DND-41 (cell line): ENCODE data around the gene TASOR2.

Source experiments
- ATAC-seq: fragments of 200-7000 bp; cut with Tn5 transposase; 3 replicates; pipeline ENCODE4 v1.9.1; 2021; ENCODE audit warnings: low read depth; ENCODE audit not compliant: insufficient read depth
- DNase-seq: peaks from one replicate; pipeline ENCODE4 v3.0.0-alpha.2; 2020
- H2AFZ ChIP-seq: 2 replicates; pipeline ENCODE4 v1.6.0; 2012; ENCODE audit warnings: low read depth, low read length
- H3K27ac ChIP-seq: 2 replicates; pipeline ENCODE4 v1.5.1; 2012; ENCODE audit warnings: low read length, inconsistent platforms
- H3K27me3 ChIP-seq: fragments of 200-600 bp; sonication (generic); 2 replicates; pipeline ENCODE4 v1.6.0; 2012; ENCODE audit warnings: low read length, mild to moderate bottlenecking, inconsistent platforms; ENCODE audit not compliant: insufficient read depth, poor library complexity
- H3K36me3 ChIP-seq: 2 replicates; pipeline ENCODE4 v1.5.1; 2012; ENCODE audit warnings: low read length, inconsistent platforms; ENCODE audit not compliant: insufficient read depth
- H3K4me1 ChIP-seq: 2 replicates; pipeline ENCODE4 v1.5.1; 2012; ENCODE audit warnings: mild to moderate bottlenecking, low read length; ENCODE audit not compliant: insufficient read depth
- H3K4me2 ChIP-seq: 2 replicates; pipeline ENCODE4 v1.6.0; 2012; ENCODE audit warnings: mild to moderate bottlenecking, moderate library complexity, low read length, inconsistent platforms; ENCODE audit not compliant: insufficient read depth
- H3K4me3 ChIP-seq, 2 experiments: fragments of 200-600 bp in 1 of 2; shearing (Covaris generic) in 1 of 2; 2 replicates each; pipeline ENCODE4 v1.5.1; 2012 to 2016; ENCODE audit warnings: inconsistent platforms in 2 of 2, low read length in 2 of 2, mild to moderate bottlenecking in 2 of 2, low read depth in 1 of 2, moderate library complexity in 1 of 2
- H3K79me2 ChIP-seq: 2 replicates; pipeline ENCODE4 v1.6.0; 2012; ENCODE audit warnings: low read length, inconsistent platforms; ENCODE audit not compliant: insufficient read depth
- H3K9ac ChIP-seq: 2 replicates; pipeline ENCODE4 v1.6.0; 2012; ENCODE audit warnings: low read depth, mild to moderate bottlenecking, inconsistent platforms, low read length, moderate library complexity
- H3K9me3 ChIP-seq: 2 replicates; pipeline ENCODE4 v1.5.1; 2012; ENCODE audit warnings: low read length, moderate library complexity, mild to moderate bottlenecking, inconsistent platforms; ENCODE audit not compliant: insufficient read depth, severe bottlenecking
- H4K20me1 ChIP-seq: 2 replicates; pipeline ENCODE4 v1.6.0; 2012; ENCODE audit warnings: low read length; ENCODE audit not compliant: insufficient read depth
- CTCF ChIP-seq: IDR thresholded peaks from 2 replicates; pipeline ENCODE4 v1.5.1; 2012; ENCODE audit warnings: borderline replicate concordance, low read length, moderate library complexity, mild to moderate bottlenecking; ENCODE audit not compliant: poor library complexity, severe bottlenecking; ENCODE audit errors: extremely low read depth
- EZH2 ChIP-seq: IDR thresholded peaks from 3 replicates; pipeline ENCODE4 v1.6.1; 2012; ENCODE audit warnings: borderline replicate concordance, low read depth, mild to moderate bottlenecking, moderate library complexity, low read length, inconsistent platforms; ENCODE audit not compliant: severe bottlenecking

Gene TASOR2

DNA sequence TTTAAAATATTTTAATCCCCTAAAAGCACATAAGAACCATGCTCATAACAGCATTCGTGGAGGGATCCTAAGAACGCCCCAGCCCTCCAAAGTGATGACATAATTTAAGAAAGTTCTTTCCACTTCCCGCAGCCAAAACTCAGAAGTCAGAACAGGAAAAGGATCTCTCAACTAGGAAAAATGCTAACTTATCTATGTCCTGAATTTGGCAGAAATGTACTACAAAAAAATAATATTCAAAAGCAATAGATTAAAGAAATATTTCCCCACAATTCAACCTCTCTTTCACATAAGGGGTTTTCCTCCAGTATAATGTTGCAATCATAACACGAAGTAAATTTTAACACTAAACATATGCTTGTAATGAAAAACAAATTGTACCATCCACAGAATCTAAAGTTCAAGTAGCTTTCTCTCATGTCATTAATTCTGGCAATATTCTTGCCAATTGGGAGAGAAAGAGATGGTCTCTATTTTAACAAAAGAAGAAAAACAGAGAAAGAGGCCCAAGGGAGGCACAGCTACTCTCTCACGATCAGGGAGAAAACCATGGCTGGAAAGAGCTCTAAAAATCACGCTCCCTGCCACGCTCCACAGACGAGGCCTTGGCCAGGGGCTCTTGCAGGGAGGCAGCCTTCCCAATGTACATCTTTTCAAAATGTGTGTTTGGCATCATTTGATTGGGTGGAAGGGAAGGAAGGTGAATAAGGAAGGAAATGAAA, 41.1 kb upstream of the TASOR2 start:
- H3K9ac ChIP-seq = no peak overlapping the region

DNA sequence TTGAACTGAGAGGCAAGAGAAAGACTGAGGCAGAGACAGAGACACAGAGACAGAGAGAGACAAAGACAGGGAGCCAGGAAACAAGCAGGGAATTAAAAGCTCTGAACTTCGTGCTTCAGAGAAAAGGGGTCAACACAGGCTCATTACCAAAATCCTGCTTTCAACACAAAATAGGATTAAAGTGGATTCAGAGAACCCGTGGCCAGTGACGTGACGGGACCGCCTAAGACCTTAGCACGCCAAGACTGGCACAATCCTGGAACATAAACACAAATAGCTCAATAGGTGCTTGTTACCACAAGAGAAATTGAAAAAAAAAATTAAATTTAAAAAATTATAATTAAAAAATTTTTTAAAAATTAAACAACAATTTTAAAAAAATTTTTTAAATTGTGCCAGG, 39.7 kb upstream of the TASOR2 start:
- H3K4me2 ChIP-seq = no peak overlapping the region
- no peaks in the 10 kb centered on the region for H3K36me3 ChIP-seq
- no peak for TF ChIP-seq EZH2
- TF ChIP-seq CTCF = no peak
- no peak overlapping the region for H2AFZ ChIP-seq
- no peak for DNase-seq
- no peak overlapping the region for H3K27ac ChIP-seq
- H3K9ac ChIP-seq = no peak overlapping the region
- no peaks in the 10 kb centered on the region; the same call in 1 of the 2 replicates for H4K20me1 ChIP-seq
- no peaks in the 10 kb centered on the region for H3K79me2 ChIP-seq
- H3K4me3 ChIP-seq = no peak overlapping the region
- peaks cover 13% of the 10 kb centered on the region for H3K4me1 ChIP-seq
- no peak for ATAC-seq
- no peaks in the 10 kb centered on the region for H3K27me3 ChIP-seq
- no peaks in the 10 kb centered on the region for H3K9me3 ChIP-seq

More for the DNA sequence above, 41.1 kb upstream of the TASOR2 start:
- no peaks in the 10 kb centered on the region for H3K27me3 ChIP-seq
- no peak overlapping the region for H3K27ac ChIP-seq
- H2AFZ ChIP-seq = no peak overlapping the region
- H3K4me2 ChIP-seq = no peak overlapping the region
- H3K79me2 ChIP-seq = no peaks in the 10 kb centered on the region
- no peak overlapping the region for H3K4me3 ChIP-seq
- no peaks in the 10 kb centered on the region for H3K9me3 ChIP-seq
- TF ChIP-seq EZH2 (no peak), CTCF (no peak)
- no peaks in the 10 kb centered on the region for H3K36me3 ChIP-seq
- DNase-seq (no peak), ATAC-seq (no peak)
- no peaks in the 10 kb centered on the region; the same call in 1 of the 2 replicates for H4K20me1 ChIP-seq
- H3K4me1 ChIP-seq = peaks cover 13% of the 10 kb centered on the region

- TF ChIP-seq CTCF (no peak), EZH2 (no peak)
- Histone ChIP-seq H3K27ac (0 out of 2 replicates have a peak overlapping the region, but pooled peaks have one; percentile 20), H3K79me2 (no peaks in the 10 kb centered on the region), H3K9me3 (no peaks in the 10 kb centered on the region), H3K27me3 (no peaks in the 10 kb centered on the region), H3K4me1 (peaks cover 13% of the 10 kb centered on the region), H3K36me3 (no peaks in the 10 kb centered on the region), H4K20me1 (no peaks in the 10 kb centered on the region), H2AFZ (no peak overlapping the region), H3K4me3 (no peak overlapping the region), H3K9ac (no peak overlapping the region), H3K4me2 (no peak overlapping the region)
- DNase-seq = no peak
- ATAC-seq = no peak
These were observed 39.3 kb upstream of the TASOR2 start for GRCh38 chr10:5645375-5645774.
